SK-N-SH (cell line): Measurements from ENCODE around the gene APBB2.

ENCODE experiments used
- CHD2 ChIP-seq: fragments of 150-350 bp; IDR thresholded peaks from 2 replicates; pipeline ENCODE4 v1.6.1; 2018; ENCODE audit warnings: low read length; ENCODE audit not compliant: partially characterized antibody
- CTCF ChIP-seq: fragments of 200-600 bp; sonication (generic); IDR thresholded peaks from 2 replicates; pipeline ENCODE4 v1.6.1; 2017; ENCODE audit warnings: antibody characterized with exemption, mild to moderate bottlenecking, moderate library complexity
- FOXM1 ChIP-seq: IDR thresholded peaks from 2 replicates; pipeline ENCODE4 v1.4.0; 2012; ENCODE audit warnings: low read depth, mild to moderate bottlenecking
- GABPA ChIP-seq: IDR thresholded peaks from 2 replicates; pipeline ENCODE4 v1.4.0; 2012; ENCODE audit warnings: low read depth, mild to moderate bottlenecking
- PBX3 ChIP-seq: IDR thresholded peaks from 2 replicates; pipeline ENCODE4; 2012
- RFX5 ChIP-seq: IDR thresholded peaks from 2 replicates; pipeline ENCODE4 v1.6.1; 2012; ENCODE audit warnings: mild to moderate bottlenecking, improper control_type of control experiment, low read length
- SMC3 ChIP-seq: IDR thresholded peaks from 2 replicates; pipeline ENCODE4 v1.6.1; 2012; ENCODE audit warnings: low read depth, low read length, improper control_type of control experiment
- TCF12 ChIP-seq: IDR thresholded peaks from 2 replicates; pipeline ENCODE4 v1.4.0; 2012
- USF1 ChIP-seq: IDR thresholded peaks from 2 replicates; pipeline ENCODE4 v1.4.0; 2012; ENCODE audit warnings: low read depth, borderline replicate concordance
- YY1 ChIP-seq: IDR thresholded peaks from 2 replicates; pipeline ENCODE4 v1.4.0; 2012; ENCODE audit warnings: low read depth, mild to moderate bottlenecking
- ZBTB33 ChIP-seq: IDR thresholded peaks from 2 replicates; pipeline ENCODE4 v1.4.0; 2012; ENCODE audit warnings: low read depth, borderline replicate concordance

GRCh38 chr4:41065434-41066006 is 148.8 kb downstream of the APBB2 start:
- no peak for TF ChIP-seq RFX5
- no peak for TF ChIP-seq CTCF
- no peak for TF ChIP-seq USF1
- TF ChIP-seq GABPA: no peak
- TF ChIP-seq YY1: no peak
- TF ChIP-seq SMC3: no peak
- no peak for TF ChIP-seq ZBTB33
- no peak for TF ChIP-seq CHD2
- no peak for TF ChIP-seq FOXM1
- no peak for TF ChIP-seq PBX3
- TF ChIP-seq TCF12: no peak
